ENCODE data around the gene FAT1. TPM values are rescaled to one million over a fixed set of nuclear protein-coding genes. Genes with fewer than 3 reads are reported as not detected.

FAT1 gene
- total RNA-seq, 1 experiment from 2014 or later: 172 TPM

DNA sequence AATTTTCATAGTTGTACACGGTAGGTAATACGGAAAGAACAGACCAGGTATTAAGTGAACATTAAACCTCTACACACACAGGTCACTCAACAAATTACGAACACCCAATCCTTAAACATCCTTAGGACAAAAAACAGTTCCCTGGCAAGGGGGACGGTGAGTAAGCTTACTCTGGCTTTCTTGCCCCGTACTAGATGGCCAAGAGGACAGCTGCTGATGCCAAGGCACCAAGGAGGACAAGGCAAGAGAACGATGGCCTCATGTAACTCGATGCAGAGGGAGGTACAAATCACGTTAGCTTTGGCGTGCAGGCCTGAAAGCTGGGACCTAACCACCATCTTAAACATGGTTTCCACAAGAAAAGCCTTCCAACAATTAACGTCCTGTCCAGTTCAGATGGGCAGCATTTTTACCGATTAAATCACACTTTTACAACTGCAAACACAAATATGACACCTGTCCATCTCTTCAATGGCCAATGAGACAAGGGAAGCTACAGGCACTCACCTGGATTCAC lies 23.7 kb downstream of the FAT1 start (continued):
- TF ChIP-seq, protein P1, sequence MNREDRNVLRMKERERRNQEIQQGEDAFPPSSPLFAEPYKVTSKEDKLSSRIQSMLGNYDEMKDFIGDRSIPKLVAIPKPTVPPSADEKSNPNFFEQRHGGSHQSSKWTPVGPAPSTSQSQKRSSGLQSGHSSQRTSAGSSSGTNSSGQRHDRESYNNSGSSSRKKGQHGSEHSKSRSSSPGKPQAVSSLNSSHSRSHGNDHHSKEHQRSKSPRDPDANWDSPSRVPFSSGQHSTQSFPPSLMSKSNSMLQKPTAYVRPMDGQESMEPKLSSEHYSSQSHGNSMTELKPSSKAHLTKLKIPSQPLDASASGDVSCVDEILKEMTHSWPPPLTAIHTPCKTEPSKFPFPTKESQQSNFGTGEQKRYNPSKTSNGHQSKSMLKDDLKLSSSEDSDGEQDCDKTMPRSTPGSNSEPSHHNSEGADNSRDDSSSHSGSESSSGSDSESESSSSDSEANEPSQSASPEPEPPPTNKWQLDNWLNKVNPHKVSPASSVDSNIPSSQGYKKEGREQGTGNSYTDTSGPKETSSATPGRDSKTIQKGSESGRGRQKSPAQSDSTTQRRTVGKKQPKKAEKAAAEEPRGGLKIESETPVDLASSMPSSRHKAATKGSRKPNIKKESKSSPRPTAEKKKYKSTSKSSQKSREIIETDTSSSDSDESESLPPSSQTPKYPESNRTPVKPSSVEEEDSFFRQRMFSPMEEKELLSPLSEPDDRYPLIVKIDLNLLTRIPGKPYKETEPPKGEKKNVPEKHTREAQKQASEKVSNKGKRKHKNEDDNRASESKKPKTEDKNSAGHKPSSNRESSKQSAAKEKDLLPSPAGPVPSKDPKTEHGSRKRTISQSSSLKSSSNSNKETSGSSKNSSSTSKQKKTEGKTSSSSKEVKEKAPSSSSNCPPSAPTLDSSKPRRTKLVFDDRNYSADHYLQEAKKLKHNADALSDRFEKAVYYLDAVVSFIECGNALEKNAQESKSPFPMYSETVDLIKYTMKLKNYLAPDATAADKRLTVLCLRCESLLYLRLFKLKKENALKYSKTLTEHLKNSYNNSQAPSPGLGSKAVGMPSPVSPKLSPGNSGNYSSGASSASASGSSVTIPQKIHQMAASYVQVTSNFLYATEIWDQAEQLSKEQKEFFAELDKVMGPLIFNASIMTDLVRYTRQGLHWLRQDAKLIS (CRISPR knock-in tag; IDR thresholded peaks at IDR 0.05; ENCODE audit: borderline replicate concordance): no peak
- TF ChIP-seq, protein P2, sequence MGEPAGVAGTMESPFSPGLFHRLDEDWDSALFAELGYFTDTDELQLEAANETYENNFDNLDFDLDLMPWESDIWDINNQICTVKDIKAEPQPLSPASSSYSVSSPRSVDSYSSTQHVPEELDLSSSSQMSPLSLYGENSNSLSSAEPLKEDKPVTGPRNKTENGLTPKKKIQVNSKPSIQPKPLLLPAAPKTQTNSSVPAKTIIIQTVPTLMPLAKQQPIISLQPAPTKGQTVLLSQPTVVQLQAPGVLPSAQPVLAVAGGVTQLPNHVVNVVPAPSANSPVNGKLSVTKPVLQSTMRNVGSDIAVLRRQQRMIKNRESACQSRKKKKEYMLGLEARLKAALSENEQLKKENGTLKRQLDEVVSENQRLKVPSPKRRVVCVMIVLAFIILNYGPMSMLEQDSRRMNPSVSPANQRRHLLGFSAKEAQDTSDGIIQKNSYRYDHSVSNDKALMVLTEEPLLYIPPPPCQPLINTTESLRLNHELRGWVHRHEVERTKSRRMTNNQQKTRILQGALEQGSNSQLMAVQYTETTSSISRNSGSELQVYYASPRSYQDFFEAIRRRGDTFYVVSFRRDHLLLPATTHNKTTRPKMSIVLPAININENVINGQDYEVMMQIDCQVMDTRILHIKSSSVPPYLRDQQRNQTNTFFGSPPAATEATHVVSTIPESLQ (CRISPR knock-in tag; IDR thresholded peaks at IDR 0.05): no peak
- no peak for TF ChIP-seq SOX15 (CRISPR knock-in tag; IDR thresholded peaks at IDR 0.05)
- TF ChIP-seq, protein P3, sequence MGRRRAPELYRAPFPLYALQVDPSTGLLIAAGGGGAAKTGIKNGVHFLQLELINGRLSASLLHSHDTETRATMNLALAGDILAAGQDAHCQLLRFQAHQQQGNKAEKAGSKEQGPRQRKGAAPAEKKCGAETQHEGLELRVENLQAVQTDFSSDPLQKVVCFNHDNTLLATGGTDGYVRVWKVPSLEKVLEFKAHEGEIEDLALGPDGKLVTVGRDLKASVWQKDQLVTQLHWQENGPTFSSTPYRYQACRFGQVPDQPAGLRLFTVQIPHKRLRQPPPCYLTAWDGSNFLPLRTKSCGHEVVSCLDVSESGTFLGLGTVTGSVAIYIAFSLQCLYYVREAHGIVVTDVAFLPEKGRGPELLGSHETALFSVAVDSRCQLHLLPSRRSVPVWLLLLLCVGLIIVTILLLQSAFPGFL (CRISPR knock-in tag; IDR thresholded peaks at IDR 0.05; ENCODE audit: borderline replicate concordance): no peak
- TF ChIP-seq, protein P4, sequence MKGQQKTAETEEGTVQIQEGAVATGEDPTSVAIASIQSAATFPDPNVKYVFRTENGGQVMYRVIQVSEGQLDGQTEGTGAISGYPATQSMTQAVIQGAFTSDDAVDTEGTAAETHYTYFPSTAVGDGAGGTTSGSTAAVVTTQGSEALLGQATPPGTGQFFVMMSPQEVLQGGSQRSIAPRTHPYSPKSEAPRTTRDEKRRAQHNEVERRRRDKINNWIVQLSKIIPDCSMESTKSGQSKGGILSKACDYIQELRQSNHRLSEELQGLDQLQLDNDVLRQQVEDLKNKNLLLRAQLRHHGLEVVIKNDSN (CRISPR knock-in tag; IDR thresholded peaks at IDR 0.05): no peak
- TF ChIP-seq CBFB (CRISPR knock-in tag; IDR thresholded peaks at IDR 0.05; ENCODE audit: low read depth): no peak
- TF ChIP-seq JUN (CRISPR knock-in tag; IDR thresholded peaks at IDR 0.05): no peak
- no peak for TF ChIP-seq MXD4 (CRISPR knock-in tag; IDR thresholded peaks at IDR 0.05; ENCODE audit: borderline replicate concordance)
- no peak for TF ChIP-seq ZNF219 (CRISPR knock-in tag; IDR thresholded peaks at IDR 0.05; ENCODE audit: borderline replicate concordance)
- TF ChIP-seq, protein P5, sequence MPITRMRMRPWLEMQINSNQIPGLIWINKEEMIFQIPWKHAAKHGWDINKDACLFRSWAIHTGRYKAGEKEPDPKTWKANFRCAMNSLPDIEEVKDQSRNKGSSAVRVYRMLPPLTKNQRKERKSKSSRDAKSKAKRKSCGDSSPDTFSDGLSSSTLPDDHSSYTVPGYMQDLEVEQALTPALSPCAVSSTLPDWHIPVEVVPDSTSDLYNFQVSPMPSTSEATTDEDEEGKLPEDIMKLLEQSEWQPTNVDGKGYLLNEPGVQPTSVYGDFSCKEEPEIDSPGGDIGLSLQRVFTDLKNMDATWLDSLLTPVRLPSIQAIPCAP (CRISPR knock-in tag; IDR thresholded peaks at IDR 0.05): no peak

DNA sequence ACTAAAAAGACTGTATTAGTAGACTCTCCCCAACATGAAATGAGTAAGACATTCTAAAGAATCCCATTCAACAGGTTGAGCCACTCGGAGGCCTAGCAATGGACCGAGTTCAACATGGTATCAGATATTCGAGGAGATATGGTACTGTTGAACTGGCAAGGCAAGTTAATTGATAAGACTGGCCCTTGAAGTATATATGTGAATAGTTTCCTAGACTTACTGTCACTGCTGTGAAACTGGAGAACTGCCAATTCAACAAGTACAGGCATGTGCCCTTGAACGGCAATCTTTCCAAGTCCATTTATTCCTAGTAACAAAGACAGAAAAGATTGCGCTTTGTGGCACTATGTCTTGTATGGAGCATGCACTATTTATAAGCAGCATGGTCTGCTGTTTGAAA lies 24.4 kb downstream of the FAT1 start:
- H3K4me1 Mint-ChIP-seq: peaks cover 78% of the 10 kb centered on the region
- H3K4me3 Mint-ChIP-seq: no peak overlapping the region
- no peaks in the 10 kb centered on the region for H3K27me3 Mint-ChIP-seq (ENCODE audit: low read depth)
- no peak for ATAC-seq
- DNase-seq (ENCODE audit: low spot score): no peak
- CTCF ChIA-PET: no interaction called here
- no peak overlapping the region for H3K27ac Mint-ChIP-seq
- POLR2A ChIA-PET: no interaction called here
- H3K36me3 Mint-ChIP-seq: peaks cover 25% of the 10 kb centered on the region
- H3K9me3 Mint-ChIP-seq: no peaks in the 10 kb centered on the region
- TF ChIP-seq SOX15 (CRISPR knock-in tag; IDR thresholded peaks at IDR 0.05) (no peak), ETV6 (CRISPR knock-in tag; IDR thresholded peaks at IDR 0.05) (no peak), TEAD1 (CRISPR knock-in tag; IDR thresholded peaks at IDR 0.05) (no peak), MYBL2 (CRISPR knock-in tag; IDR thresholded peaks at IDR 0.05) (no peak)
- TF ChIP-seq, protein P6, sequence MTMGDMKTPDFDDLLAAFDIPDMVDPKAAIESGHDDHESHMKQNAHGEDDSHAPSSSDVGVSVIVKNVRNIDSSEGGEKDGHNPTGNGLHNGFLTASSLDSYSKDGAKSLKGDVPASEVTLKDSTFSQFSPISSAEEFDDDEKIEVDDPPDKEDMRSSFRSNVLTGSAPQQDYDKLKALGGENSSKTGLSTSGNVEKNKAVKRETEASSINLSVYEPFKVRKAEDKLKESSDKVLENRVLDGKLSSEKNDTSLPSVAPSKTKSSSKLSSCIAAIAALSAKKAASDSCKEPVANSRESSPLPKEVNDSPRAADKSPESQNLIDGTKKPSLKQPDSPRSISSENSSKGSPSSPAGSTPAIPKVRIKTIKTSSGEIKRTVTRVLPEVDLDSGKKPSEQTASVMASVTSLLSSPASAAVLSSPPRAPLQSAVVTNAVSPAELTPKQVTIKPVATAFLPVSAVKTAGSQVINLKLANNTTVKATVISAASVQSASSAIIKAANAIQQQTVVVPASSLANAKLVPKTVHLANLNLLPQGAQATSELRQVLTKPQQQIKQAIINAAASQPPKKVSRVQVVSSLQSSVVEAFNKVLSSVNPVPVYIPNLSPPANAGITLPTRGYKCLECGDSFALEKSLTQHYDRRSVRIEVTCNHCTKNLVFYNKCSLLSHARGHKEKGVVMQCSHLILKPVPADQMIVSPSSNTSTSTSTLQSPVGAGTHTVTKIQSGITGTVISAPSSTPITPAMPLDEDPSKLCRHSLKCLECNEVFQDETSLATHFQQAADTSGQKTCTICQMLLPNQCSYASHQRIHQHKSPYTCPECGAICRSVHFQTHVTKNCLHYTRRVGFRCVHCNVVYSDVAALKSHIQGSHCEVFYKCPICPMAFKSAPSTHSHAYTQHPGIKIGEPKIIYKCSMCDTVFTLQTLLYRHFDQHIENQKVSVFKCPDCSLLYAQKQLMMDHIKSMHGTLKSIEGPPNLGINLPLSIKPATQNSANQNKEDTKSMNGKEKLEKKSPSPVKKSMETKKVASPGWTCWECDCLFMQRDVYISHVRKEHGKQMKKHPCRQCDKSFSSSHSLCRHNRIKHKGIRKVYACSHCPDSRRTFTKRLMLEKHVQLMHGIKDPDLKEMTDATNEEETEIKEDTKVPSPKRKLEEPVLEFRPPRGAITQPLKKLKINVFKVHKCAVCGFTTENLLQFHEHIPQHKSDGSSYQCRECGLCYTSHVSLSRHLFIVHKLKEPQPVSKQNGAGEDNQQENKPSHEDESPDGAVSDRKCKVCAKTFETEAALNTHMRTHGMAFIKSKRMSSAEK (CRISPR knock-in tag; IDR thresholded peaks at IDR 0.05; ENCODE audit: borderline replicate concordance): no peak
- TF ChIP-seq, protein P7, sequence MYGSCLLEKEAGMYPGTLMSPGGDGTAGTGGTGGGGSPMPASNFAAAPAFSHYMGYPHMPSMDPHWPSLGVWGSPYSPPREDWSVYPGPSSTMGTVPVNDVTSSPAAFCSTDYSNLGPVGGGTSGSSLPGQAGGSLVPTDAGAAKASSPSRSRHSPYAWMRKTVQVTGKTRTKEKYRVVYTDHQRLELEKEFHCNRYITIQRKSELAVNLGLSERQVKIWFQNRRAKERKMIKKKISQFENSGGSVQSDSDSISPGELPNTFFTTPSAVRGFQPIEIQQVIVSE (CRISPR knock-in tag; IDR thresholded peaks at IDR 0.05; ENCODE audit: borderline replicate concordance): no peak
- TF ChIP-seq, protein P8, sequence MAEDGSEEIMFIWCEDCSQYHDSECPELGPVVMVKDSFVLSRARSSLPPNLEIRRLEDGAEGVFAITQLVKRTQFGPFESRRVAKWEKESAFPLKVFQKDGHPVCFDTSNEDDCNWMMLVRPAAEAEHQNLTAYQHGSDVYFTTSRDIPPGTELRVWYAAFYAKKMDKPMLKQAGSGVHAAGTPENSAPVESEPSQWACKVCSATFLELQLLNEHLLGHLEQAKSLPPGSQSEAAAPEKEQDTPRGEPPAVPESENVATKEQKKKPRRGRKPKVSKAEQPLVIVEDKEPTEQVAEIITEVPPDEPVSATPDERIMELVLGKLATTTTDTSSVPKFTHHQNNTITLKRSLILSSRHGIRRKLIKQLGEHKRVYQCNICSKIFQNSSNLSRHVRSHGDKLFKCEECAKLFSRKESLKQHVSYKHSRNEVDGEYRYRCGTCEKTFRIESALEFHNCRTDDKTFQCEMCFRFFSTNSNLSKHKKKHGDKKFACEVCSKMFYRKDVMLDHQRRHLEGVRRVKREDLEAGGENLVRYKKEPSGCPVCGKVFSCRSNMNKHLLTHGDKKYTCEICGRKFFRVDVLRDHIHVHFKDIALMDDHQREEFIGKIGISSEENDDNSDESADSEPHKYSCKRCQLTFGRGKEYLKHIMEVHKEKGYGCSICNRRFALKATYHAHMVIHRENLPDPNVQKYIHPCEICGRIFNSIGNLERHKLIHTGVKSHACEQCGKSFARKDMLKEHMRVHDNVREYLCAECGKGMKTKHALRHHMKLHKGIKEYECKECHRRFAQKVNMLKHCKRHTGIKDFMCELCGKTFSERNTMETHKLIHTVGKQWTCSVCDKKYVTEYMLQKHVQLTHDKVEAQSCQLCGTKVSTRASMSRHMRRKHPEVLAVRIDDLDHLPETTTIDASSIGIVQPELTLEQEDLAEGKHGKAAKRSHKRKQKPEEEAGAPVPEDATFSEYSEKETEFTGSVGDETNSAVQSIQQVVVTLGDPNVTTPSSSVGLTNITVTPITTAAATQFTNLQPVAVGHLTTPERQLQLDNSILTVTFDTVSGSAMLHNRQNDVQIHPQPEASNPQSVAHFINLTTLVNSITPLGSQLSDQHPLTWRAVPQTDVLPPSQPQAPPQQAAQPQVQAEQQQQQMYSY (CRISPR knock-in tag; IDR thresholded peaks at IDR 0.05): no peak
- TF ChIP-seq, protein P9, sequence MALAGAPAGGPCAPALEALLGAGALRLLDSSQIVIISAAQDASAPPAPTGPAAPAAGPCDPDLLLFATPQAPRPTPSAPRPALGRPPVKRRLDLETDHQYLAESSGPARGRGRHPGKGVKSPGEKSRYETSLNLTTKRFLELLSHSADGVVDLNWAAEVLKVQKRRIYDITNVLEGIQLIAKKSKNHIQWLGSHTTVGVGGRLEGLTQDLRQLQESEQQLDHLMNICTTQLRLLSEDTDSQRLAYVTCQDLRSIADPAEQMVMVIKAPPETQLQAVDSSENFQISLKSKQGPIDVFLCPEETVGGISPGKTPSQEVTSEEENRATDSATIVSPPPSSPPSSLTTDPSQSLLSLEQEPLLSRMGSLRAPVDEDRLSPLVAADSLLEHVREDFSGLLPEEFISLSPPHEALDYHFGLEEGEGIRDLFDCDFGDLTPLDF (CRISPR knock-in tag; IDR thresholded peaks at IDR 0.05): no peak

All from WTC11 (cell line).